AG04450 (cell line): ENCODE data around the gene LCA5. TPM values are rescaled to one million over a fixed set of nuclear protein-coding genes. Genes with fewer than 3 reads are reported as not detected.

ENCODE experiments used
- CTCF ChIA-PET: fragments of 300-600, 350-600 bp; formaldehyde crosslinking; extraction: SDS; loops from one replicate; lab custom pipeline; 2022; ENCODE audit warnings: antibody characterized with exemption, inconsistent platforms; lab: Charles Lee
- POLR2A ChIA-PET: fragments of 350-600 bp; formaldehyde crosslinking; extraction: SDS; loops from one replicate; lab custom pipeline; 2021; ENCODE audit warnings: antibody characterized with exemption, inconsistent platforms; lab: Yijun Ruan, JAX
- DNase-seq: peaks from one replicate; pipeline ENCODE4 v3.0.0-alpha.2; 2011; ENCODE audit warnings: low read depth, low spot score
- H3K27ac ChIP-seq: one replicate; pipeline ENCODE4 v1.5.1; 2012; ENCODE audit warnings: low read depth, low read length, control low read depth
- H3K27me3 ChIP-seq: one replicate; pipeline ENCODE4 v1.6.0; 2012; ENCODE audit warnings: low read length; ENCODE audit not compliant: control insufficient read depth, insufficient read depth
- H3K4me3 ChIP-seq: 2 replicates; pipeline ENCODE4 v1.5.1; 2011; ENCODE audit warnings: mild to moderate bottlenecking, low read depth, low read length, control low read depth
- H3K9me3 ChIP-seq: 2 replicates; pipeline ENCODE4 v1.5.1; 2012; ENCODE audit warnings: low read length; ENCODE audit not compliant: control insufficient read depth, insufficient read depth
- CTCF ChIP-seq: IDR thresholded peaks from 2 replicates; pipeline ENCODE4 v1.5.1; 2011; ENCODE audit warnings: low read depth, low read length, control low read depth, inconsistent platforms
- polyA plus RNA-seq: library from polyadenylated mRNA; depleted of rRNA; stranded (reverse); fragments of >200 nt; gene quantifications from 2 replicates; pipeline ENCODE4 v1.2.3, GENCODE V29; 2011

The LCA5 gene
- polyA plus RNA-seq, 1 experiment, result 4.2 TPM

DNA sequence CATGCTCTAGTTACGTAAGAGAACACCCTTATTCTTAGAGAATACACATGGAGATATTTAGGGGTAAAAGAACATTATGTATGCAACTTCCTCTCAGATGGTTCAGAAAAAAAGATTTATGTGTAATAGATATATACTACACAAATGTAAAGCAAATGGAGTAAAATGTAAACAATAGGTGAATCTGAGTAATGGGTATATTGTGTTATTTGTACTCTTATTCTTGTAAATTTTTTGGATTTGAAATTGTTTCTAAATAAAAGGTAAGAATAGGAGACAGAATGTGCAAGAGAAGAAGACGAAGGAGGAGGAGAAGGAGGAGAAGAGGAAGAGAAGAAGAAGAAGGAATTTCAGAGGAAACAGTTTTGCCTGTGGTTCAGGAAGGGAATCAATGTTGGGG is 22.5 kb upstream of the LCA5 start:
- POLR2A ChIA-PET, result no interaction called here
- H3K4me3 ChIP-seq, result no peak overlapping the region
- DNase-seq, result no peak
- CTCF ChIA-PET, result no interaction called here
- H3K9me3 ChIP-seq, result no peaks in the 10 kb centered on the region
- no peaks in the 10 kb centered on the region for H3K27me3 ChIP-seq
- H3K27ac ChIP-seq, result no peak overlapping the region
- no peak for TF ChIP-seq CTCF

DNA sequence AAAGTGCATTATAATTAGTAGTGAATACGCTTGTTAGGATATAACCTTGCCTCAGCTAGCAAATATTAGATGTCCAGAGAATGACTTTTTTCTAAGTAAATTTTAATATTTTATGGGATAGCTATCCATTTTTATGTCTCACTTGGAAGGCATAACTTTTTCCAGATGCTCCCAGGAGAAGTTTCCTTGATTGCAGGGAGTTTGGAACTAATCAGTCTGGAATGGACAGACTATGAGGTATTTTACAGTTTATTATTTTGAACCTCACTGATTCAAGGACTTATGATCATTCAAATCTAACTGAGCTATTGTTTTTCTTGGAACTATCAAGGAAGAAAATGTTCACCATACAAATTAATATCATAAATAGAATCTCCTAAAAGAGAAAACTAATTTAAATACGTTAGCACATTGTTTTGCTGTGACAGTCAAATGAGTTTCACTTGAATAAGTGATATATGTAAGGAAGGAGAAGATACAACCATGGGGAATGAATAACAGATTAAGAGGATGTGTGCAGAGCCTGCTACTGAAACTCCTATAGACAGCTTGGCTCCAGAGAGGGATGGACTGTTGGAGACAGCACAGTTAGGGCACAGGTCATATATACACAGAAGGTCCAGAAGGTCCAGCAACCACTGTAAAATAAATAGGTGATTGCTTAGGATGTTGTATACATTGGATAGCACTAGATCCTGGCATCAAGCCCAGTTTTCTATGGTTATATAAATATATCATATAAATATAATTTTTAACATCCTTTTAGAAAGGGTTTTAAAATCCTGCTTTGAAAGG is 20.6 kb upstream of the LCA5 start:
- no peak overlapping the region for H3K4me3 ChIP-seq
- POLR2A ChIA-PET, result interaction anchor here (0.8 kb wide), 1 partner anchor 13 kb away, joined by 4 read pairs; no protein-coding TSS in a partner anchor
- DNase-seq, result no peak
- CTCF ChIA-PET, result interaction anchor here (0.7 to 1.6 kb wide), 5 partner anchors 13 to 312 kb away, joined by 3 to 13 read pairs (median 5); no protein-coding TSS in a partner anchor
- TF ChIP-seq CTCF, result no peak
- H3K27me3 ChIP-seq, result no peaks in the 10 kb centered on the region
- no peak overlapping the region for H3K27ac ChIP-seq
- no peaks in the 10 kb centered on the region for H3K9me3 ChIP-seq

DNA sequence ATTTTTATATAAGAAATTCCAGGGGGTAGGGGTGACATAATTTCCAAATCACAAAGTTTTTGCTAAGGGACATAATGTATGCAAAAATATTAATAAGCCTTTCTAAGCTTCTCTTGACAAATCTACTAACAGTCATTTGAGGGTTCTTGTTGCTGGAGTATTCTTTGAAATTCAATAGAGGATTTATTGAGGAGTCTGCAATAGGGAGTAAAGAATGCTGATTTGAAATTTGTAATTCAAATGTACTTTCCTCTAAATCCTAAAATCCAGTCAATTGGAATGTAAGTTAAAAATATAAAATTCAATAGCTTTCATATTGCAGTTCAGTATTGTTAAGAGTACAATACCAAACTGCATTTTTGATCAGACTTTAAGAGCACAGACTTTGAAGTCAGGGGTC is 17.1 kb upstream of the LCA5 start:
- H3K4me3 ChIP-seq, result no peak overlapping the region
- no peak for TF ChIP-seq CTCF
- CTCF ChIA-PET, result interaction anchor here (2.3 kb wide), 1 partner anchor 17 kb away, joined by 8 read pairs; no protein-coding TSS in a partner anchor
- POLR2A ChIA-PET, result no interaction called here
- H3K9me3 ChIP-seq, result no peaks in the 10 kb centered on the region
- H3K27ac ChIP-seq, result no peak overlapping the region
- no peak for DNase-seq
- no peaks in the 10 kb centered on the region for H3K27me3 ChIP-seq

DNA sequence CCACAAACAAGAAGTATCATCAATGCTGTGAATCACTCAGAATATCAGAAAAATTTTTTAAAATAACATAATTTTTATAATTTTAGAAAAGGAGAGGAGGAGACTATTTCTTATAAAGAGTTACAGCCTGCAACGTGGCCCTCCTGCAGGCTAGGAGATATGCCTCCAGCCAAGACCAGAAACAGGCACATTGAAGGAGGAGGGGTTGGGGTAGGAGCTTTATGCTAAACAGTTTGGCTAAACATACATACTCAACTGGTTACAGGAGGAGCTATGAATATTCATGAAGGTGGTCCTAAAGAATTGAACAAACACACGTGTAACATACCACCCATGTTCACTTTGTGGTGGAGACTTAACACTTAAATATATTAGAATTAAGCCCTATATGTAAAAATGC is 14.2 kb upstream of the LCA5 start:
- Histone ChIP-seq H3K27ac (no peak overlapping the region), H3K4me3 (no peak overlapping the region), H3K27me3 (no peaks in the 10 kb centered on the region), H3K9me3 (no peaks in the 10 kb centered on the region)
- no peak for DNase-seq
- ChIA-PET POLR2A (no interaction called here), CTCF (no interaction called here)
- no peak for TF ChIP-seq CTCF

GRCh38 chr6:79548304-79548703 is 11.1 kb upstream of the LCA5 start:
- ChIA-PET CTCF (interaction anchor here (1.0 kb wide), 1 partner anchor 320 kb away, joined by 3 read pairs; no protein-coding TSS in a partner anchor), POLR2A (no interaction called here)
- TF ChIP-seq CTCF, result no peak

More at GRCh38 chr6:79548304-79548703, 11.1 kb upstream of the LCA5 start:
- Histone ChIP-seq H3K27me3 (no peaks in the 10 kb centered on the region), H3K4me3 (no peak overlapping the region), H3K9me3 (no peaks in the 10 kb centered on the region), H3K27ac (no peak overlapping the region)
- DNase-seq, result no peak
